ENCODE measurements around the gene TANC1.

GRCh38 chr2:159109517-159109916 is 141.1 kb downstream of the TANC1 start:
- TF ChIP-seq POLR2A (IDR thresholded peaks at IDR 0.05), result no peak
- TF ChIP-seq CTCF (IDR thresholded peaks at IDR 0.05), result no peak
